AG09319 (cell line): Measurements from ENCODE around the gene RAVER1.

Source experiments
- DNase-seq: peaks from one replicate; pipeline ENCODE4 v3.0.0-alpha.2; 2010; ENCODE audit warnings: low read depth; ENCODE audit errors: extremely low read depth
- TF ChIP-seq, protein P1 (sequence below): IDR thresholded peaks from 2 replicates; pipeline ENCODE4 v1.5.1; 2011; ENCODE audit warnings: low read depth, mild to moderate bottlenecking, inconsistent platforms, low read length, moderate library complexity

Gene RAVER1

GRCh38 chr19:10290876-10291553 is 42.3 kb downstream of the RAVER1 start:
- TF ChIP-seq, protein P1, sequence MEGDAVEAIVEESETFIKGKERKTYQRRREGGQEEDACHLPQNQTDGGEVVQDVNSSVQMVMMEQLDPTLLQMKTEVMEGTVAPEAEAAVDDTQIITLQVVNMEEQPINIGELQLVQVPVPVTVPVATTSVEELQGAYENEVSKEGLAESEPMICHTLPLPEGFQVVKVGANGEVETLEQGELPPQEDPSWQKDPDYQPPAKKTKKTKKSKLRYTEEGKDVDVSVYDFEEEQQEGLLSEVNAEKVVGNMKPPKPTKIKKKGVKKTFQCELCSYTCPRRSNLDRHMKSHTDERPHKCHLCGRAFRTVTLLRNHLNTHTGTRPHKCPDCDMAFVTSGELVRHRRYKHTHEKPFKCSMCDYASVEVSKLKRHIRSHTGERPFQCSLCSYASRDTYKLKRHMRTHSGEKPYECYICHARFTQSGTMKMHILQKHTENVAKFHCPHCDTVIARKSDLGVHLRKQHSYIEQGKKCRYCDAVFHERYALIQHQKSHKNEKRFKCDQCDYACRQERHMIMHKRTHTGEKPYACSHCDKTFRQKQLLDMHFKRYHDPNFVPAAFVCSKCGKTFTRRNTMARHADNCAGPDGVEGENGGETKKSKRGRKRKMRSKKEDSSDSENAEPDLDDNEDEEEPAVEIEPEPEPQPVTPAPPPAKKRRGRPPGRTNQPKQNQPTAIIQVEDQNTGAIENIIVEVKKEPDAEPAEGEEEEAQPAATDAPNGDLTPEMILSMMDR, result no peak
- no peak for DNase-seq

DNA sequence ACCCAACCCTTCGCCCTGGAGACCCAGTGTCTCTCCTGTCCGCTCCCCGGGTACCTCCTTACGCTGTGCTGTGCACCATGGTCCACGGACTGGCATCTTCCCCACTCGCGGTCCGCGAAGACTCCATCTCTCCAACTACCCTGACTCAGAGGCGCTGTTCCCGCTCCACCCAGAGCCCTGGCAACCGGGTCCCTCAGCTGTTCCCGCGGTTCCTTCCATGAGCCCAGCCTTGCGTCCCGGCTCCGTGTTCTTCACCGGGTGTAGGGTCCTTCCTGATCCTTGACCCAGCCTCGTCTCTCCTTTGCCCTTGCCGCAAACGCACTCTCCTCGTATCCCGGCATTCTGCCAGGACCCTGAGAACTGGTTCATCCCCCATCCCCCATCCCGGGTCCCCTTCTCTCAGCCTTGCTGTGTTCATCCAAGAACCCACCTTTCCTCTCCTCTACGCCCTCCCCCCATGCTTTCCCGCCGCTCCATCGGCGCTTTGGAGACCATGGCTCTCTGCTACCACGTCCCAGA is 42.9 kb downstream of the RAVER1 start:
- TF ChIP-seq, protein P1, result no peak
- no peak for DNase-seq

- TF ChIP-seq, protein P1, result no peak
- DNase-seq, result no peak
These were observed 43.4 kb downstream of the RAVER1 start, which contains the start of gene ICAM5 for GRCh38 chr19:10289836-10290356. Gene ICAM5 (plus strand): TSS chr19:10289952. CDS start chr19:10290044, 92 bp downstream.

DNA sequence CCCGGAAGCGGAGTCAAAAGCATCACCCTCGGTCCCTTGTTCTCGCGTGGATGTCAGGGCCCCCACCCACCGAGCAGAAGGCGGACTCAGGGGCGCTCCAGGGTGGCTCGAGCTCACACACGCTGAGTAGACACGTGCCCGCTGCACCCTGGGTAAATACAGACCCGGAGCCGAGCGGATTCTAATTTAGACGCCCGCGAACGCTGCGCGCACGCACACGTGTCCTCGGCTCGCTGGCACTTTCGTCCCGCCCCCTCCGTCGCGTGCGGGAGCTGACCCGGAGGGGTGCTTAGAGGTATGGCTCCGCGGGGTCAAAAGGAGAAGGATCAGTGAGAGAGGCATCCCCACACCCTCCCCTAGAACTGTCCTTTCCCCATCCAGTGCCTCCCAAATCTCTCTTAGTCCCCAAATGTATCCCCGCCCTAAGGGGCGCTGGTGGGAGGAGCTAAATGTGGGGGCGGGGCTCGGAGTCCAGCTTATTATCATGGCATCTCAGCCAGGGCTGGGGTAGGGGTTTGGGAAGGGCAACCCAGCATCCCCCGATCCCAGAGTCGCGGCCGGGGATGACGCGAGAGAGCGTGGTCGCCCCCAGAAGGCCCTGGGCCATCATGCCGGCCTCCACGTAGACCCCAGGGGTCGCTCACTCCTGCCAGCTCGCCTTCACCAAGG is 44.0 kb downstream of the RAVER1 start:
- TF ChIP-seq, protein P1, result no peak
- DNase-seq, result no peak

- no peak for DNase-seq
- TF ChIP-seq, protein P1, result no peak
These were observed 44.6 kb downstream of the RAVER1 start for GRCh38 chr19:10288662-10289166.

DNA sequence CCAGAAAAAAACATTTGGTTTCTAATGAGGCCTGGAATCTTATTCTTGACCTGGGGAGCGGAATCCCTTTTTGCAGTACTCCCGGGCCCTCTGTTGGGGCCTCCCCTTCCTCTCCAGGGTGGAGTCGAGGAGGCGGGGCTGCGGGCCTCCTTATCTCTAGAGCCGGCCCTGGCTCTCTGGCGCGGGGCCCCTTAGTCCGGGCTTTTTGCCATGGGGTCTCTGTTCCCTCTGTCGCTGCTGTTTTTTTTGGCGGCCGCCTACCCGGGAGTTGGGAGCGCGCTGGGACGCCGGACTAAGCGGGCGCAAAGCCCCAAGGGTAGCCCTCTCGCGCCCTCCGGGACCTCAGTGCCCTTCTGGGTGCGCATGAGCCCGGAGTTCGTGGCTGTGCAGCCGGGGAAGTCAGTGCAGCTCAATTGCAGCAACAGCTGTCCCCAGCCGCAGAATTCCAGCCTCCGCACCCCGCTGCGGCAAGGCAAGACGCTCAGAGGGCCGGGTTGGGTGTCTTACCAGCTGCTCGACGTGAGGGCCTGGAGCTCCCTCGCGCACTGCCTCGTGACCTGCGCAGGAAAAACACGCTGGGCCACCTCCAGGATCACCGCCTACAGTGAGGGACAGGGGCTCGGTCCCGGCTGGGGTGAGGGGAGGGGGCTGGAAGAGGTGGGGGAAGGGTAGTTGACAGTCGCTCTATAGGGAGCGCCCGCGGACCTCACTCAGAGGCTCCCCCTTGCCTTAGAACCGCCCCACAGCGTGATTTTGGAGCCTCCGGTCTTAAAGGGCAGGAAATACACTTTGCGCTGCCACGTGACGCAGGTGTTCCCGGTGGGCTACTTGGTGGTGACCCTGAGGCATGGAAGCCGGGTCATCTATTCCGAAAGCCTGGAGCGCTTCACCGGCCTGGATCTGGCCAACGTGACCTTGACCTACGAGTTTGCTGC is 46.3 kb downstream of the RAVER1 start, which contains the start of gene ICAM4:
ICAM4 (plus strand) TSS at position 153 of the 935 bp plus-strand sequence; CDS start at position 211, 58 bp downstream.
- TF ChIP-seq, protein P1, result no peak
- DNase-seq, result no peak
